Ovary (tissue), 3 donors: Measurements from ENCODE around the gene C2CD4C.

Experiments
- CTCF ChIP-seq, 3 donors: fragments of 450-650 bp in 2 of 3; fragments of 200-600 bp in 1 of 3; IDR thresholded peaks; one replicate each; pipeline versions ENCODE4 v1.5.1 to v1.8.0; 2016 to 2022; ENCODE audit warnings: antibody characterized with exemption in 3 of 3, mild to moderate bottlenecking in 1 of 3
- EP300 ChIP-seq: sonication (generic); formaldehyde crosslinking; IDR thresholded peaks from one replicate; pipeline ENCODE4 v1.6.1; 2017; ENCODE audit warnings: antibody characterized with exemption
- POLR2A ChIP-seq: fragments of 450-650 bp; IDR thresholded peaks from one replicate; pipeline ENCODE4 v1.6.1; 2017; ENCODE audit warnings: antibody characterized with exemption, mild to moderate bottlenecking, moderate library complexity
- donor health status: DM: no; HTN: no; CAD: no.

DNA sequence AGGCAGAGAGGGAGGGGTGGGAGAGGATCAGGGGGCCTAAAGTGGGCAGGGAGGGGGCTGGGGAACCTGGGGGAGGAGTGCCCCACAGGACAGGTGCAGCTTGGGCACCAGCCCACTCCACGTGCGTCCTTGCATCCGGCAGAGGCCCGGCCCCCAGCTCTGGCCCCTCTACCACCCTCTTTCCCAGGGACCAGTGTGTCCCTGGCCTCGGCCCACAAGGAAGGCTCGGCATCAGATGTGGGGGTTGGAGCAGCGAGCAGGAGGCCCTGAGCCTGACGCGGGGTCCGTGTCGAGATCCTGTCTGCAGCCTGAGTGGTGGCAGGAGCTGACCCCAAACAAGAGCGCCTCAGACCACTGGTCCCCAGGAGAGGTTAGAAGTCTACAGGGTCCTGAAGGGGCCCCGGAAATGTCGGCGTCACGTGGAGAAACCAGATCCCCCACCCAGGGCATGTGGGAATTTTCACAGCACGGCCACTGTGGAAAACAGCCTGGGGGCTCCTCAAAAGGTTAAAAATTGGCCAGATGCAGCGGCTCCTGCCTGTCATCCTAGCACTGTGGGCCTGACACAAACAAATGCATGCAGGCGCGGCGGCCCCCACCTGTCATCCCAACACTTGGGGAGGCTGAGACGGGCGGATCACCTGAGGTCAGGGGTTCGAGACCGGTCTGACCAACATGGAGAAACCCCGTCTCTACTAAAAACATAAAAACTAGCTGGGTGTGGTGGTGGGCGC is 30.4 kb upstream of the C2CD4C start:
- TF ChIP-seq CTCF (IDR thresholded peaks at IDR 0.05) = no peak
- TF ChIP-seq POLR2A = no peak
- no peak for TF ChIP-seq EP300
